Mucosa of gallbladder (tissue), 1 donor: ENCODE results near the gene WNT7A. TPM values are rescaled to one million over a fixed set of nuclear protein-coding genes. Genes with fewer than 3 reads are reported as not detected.

ENCODE experiments used
- DNase-seq: peaks from one replicate; pipeline ENCODE4 v3.0.0-alpha.2; 2020; ENCODE audit warnings: low spot score
- total RNA-seq: library from RNA; stranded (reverse); gene quantifications from one replicate; pipeline ENCODE4 v1.2.1, GENCODE V29; 2021
- donor health status: DM: no; HTN: no; CAD: no.

Gene WNT7A
- total RNA-seq, 1 donor from 2014 or later, result 4.7 TPM

DNA sequence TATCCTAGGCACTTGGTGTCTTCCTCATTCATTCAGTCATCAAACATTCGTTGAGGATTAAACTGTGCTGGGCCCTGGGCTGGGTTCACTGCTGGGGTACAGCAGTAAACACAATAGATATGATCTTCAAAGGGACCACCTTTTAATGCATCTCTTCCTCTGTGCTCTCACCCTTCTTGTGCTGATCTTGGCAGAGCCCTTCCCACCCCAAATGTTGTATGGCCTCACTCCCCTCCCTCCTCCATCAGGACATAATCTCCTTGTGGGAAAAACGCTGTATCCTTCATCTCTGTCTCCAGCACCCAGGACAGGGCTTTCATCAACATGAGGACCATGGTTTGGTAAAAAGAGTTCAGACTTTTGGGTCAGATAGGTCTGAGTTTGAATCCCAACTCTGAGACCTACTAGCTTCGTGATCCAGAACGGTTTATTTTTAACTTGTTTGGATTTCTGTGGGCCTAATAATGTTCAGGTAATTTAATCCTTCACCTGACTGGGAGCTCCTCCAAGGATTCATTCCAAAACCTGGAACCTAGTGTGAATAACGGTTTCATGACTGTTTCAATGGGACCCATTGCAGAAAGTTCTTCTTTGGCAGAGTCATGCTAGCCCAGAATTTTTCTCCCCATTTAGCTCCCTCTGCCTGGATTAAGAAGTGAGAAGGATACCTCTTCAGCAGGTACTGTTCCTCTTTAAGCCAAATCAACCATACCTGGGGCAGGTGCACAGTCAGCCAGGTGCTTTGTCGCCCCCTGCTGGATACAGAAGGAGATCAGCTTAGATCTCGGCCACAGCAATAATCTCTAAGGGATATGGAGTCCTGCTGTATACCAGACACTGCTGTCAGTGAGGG lies 5.2 kb upstream of the WNT7A start:
- peak; percentile 64 for DNase-seq

DNA sequence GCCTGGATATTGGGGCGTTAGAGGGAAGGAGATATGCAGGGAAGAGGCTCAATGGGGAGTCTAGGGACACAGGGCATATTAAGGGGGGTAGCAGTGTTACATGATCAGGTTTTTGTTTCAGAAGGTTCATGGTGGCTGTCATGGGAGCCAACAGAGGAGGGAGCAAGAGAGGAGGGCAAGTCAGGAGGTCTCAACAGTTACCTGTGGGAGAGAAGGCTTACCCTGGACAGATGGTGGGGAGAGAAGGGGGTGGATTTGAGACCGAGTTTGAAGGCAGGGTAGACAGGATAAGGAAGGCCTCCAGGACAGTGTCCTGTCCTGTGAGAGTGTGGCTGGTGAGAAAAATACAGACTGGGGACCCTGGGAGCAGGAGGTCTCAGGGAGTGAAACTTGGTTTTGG lies 3.8 kb upstream of the WNT7A start:
- DNase-seq, result no peak

DNA sequence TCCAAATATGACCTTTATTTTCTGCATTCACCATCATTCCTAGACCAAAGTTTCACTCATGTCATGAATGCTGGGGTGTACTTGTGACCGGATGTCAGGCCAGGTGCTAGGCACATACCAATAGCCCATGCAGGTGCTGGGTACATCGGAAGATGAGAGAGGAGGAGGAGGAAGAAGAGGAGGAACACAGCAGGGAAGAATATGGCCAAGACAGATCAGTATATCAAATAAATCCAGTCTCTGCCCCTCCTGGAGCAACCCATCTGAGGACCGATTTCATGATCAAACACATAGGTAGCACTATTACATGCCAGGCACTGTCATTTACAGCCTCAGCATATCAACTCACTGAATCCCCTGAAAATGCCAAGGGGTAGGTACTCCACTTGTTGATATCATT lies 3.0 kb upstream of the WNT7A start:
- no peak for DNase-seq

DNA sequence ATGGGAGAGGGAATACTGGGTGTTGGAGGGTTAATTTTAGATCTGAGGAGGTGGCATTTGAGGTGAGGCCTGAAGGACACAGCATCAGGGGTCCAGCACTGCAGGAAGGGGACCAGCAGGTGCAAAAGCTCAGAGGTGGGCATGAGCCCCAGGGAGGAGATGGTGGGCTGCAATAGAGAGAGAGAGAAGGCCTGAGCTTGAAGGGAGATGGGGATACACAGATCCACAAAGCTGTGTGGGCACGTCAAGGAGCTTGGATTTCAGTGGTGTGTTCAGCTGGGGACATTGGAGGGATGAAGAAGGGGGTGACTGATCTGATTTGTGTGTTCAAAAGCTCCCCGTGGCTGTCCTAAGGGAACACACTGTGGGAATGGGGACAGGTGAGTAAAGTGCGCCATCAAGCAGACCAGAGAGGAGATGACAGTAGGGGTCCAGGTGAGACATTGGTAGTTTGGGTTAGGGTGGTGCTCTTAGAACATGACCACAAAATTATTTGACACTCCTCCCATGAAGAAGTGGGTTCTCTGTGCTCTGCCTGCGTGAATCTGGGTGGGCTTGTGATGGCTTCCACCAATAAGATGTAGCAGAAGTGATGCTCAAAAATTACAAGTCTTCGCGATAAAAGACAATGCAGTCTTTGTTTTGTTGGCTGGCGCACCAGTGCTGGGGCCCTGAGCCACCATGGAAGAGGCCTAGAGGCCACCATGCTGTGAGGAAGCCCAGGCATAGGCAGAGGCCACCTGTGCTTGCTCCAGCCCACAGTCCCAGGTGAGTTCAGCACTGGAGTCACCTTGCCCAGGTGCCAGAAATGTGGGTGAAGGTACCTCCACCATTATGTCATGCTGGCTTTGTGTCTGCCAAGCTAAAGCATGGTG lies 1.9 kb upstream of the WNT7A start:
- DNase-seq, result no peak

DNA sequence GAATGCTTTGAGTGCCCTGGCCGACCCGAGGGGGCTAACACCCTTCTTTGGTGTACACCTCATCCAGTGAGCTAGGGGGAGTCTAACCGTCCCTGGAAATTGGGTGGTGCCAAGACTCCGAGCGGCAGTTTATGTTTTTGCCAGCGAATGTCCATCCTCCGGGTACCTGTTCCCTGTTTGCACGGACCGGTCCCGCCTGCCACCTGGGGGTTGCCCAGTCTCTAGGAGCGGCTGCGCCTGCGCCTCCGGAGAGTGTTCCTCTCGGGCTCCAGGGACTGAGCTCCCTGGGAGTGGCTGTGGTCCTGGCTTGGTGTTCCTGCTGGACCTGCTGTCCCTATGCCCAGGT lies 913 bp upstream of the WNT7A start:
- DNase-seq, result no peak

DNA sequence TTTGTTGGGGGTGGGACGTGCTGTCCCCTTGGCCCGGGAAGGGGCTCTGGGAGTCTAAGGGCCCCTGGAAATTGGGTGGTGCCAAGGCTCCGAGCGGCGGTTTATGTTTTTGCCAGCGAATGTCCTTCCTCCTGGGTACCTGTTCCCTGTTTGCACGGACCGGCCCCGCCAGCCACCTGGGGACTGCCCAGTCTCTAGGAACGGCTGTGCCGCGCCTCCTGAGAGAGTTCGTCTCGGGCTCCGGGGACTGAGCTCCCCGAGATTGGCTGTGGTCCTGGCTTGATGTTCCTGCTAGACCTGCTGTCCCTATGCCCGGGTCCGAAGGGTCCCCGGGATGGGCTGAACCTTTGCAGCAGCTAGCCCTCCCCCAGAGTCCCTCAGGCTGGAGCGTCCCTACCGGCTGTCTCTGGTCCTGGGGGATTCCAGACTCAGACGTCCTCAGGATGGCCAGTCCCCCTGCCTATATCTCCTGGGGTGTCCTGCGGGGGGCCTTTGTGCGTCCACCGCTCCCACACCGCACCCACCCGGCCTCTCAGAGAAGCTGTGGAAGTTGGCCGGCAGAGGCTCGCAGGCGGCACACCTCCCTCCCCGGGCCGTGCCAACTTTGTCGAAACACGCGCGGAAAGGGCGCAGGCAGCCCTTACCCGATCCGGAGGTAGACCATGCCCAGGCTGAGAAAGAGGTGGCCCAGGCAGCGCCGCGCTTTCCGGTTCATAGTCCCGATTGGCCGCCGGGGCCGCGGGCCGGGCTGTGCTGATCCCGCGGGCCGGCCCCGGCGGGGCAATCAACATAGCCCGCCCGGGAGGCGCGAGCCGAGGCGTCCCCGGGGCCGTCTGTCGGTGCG lies 547 bp downstream of the WNT7A start:
- DNase-seq, result no peak

DNA sequence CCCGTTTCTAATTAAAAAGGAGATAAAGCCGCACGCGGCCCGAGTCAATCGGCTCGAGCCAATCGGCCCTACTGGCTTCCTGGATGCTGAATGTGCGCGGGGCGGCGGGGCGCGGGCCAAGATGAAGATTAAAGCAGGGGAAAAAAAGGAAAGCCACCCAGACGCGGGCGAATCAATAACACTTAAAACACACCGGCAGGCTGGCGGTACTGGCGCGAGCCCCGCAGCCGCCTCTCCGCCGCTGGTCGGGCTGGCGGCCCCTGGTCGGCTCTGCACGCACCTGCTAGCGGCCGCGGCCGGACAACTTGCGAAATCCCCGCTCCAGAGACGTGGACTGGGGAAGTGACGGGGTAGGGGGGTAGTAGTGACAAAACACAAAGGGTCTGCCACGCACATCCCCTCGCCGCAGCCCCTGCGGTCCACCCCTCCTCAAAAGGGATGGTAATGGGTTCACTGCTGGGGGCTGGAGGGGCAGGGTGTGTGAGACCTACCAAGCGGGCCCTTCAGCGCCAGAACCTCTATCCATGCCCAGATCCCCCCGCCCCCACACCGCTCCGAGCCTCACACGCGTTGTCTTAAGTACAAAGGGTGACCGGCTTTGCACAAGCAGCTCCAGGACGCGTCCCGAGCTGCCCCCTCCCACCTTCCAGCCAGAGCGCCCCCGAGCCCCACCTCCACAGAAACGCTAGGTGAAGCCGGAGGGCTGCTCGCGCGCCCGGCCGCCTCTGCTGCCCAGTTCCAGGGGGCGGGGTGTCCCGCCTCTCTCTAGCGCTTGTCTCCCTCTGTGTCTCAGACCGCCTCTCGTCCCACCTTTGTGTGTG lies 1.4 kb downstream of the WNT7A start:
- DNase-seq, result no peak

DNA sequence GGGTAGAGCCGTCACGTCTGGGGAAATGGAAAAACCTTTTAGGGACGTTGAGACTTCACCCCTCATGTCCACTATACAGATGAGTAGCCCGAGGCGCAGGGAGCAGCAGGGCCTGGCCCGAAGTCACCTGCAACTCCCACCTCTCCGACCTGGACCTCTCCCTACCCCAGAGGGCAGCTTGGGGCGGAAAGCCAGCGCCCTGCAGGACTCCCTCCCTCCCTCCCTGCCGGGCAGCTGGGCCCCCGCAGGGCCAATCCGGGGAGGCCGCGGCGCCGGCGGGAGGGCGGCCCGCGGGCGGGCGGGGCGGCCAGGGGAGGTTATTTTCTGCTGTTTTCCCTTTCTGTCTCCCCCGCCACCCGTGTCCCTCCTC lies 2.0 kb downstream of the WNT7A start:
- no peak for DNase-seq

DNA sequence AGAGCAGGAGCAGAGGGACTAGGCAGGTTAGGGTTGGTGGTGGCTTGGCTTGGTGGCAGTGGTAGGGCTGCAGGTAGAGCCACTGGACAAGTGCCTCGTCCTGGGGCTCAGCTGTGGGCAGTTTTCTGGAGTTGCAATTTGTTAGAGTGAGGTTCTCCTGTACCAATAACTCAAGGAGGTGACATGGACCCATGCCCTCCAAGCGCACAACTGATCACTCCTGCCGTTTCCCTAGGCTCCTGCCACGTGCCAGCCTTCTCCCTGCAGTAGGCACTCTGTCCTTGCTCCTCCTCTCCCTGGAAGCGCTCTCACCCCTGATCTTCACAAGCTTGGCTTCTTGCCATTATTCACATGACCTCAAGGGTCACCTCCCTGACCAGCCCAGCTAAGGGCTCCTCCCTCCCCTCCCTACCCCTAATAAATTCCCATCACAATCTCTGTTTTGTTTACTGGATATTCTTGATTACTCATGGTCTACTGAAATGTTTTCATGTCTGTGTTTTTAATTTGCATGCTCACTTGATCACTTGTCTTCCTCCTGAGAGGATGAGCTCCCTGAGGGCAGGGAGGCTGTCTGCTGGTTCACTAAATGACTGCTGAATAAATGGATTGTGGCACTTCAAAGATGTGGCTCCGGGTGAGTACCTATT lies 3.3 kb downstream of the WNT7A start:
- no peak for DNase-seq

DNA sequence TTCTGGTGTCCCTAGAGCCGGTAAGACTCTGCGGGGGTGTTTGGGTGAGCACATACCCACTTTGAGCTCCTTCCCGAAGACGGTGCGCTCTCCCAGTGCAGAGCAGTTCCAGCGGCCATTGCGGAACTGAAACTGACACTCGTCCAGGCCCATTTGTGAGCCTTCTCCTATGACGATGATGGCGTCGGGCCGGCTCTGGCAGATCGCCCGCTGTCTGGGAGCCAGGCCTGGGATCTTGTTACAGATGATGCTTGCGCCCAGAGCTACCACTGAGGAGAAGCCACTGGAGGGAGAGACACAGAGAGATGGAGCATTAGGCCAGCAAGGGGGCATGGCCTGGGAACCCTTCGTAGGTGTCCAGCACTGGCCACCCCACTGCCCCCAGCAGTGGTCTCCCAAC lies 5.0 kb downstream of the WNT7A start:
- DNase-seq, result no peak

DNA sequence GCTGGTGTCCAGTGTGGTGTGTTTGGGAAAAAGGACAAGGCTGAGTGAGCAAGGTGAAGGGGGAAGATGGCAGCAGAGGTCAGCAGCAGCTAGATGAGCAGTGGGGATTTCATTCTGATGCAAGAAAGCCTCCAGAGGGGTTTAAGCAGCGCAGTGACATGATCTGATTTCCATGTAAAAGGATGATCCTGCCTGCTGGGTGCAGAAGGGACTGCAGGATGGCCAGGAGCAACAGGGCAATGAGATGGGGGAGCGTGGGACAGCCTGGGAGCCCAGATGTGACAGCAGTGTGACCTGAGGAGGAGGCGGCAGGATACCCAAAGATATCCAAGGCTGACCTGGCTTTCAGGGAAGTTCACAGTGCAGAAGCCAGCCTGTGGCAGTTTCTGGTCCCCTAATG lies 6.1 kb downstream of the WNT7A start:
- DNase-seq, result no peak

DNA sequence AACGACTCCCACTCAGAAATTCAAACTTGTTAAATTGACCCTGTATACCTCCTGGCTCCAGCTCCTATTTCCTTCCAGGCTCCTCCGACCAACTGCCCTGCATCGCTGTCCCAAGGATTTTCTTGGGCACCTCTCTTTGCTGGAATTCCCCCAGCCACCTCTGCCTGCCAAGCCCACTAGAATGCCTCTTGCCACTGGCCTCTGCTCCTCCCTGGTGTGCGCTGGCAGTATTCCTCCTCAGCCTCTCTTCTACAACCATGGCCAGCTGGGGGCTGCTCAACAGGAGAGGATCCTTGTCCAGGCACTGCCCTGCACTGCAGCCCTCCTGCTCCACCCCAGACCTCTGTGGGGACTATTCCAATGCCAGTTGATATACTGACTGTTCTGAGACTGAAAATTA lies 7.4 kb downstream of the WNT7A start:
- DNase-seq, result no peak

DNA sequence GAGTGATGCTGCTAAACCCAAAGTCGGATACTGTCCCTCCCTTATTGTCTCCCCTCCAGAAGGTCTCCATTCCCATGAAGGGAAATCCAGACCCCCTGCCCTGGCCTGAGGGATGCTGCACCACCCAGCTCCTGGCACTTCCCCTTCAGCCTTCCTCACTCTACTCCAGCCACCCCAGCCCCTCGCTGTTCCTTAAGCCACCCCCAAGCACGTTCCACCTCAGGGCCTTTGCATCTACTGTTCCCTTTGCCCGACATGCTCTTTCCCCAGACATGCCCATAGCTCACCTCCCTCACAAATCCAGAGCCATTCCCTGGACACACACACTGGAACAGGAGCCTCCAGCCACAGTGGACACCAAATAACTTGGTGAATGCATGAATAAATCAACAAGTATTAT lies 8.1 kb downstream of the WNT7A start:
- no peak for DNase-seq

DNA sequence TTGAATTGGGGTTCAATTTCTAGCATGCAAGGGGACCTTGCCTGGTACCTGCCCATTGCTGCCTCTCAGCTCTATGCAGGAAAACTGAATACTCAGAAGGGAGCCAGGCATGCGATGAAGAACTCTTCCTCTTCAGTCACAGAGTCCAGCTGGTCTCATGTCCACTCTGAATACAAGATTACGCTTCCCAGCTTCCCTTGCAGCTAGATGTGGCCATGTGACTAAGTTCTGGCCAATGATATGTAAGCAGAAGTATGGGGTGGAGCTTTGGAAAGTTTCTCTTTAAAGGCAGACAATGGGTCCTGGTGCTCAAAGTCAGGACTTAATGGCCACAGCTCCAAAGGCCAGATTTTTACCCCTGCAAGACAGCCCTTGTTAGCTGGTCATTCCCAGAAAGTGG lies 9.0 kb downstream of the WNT7A start:
- no peak for DNase-seq

DNA sequence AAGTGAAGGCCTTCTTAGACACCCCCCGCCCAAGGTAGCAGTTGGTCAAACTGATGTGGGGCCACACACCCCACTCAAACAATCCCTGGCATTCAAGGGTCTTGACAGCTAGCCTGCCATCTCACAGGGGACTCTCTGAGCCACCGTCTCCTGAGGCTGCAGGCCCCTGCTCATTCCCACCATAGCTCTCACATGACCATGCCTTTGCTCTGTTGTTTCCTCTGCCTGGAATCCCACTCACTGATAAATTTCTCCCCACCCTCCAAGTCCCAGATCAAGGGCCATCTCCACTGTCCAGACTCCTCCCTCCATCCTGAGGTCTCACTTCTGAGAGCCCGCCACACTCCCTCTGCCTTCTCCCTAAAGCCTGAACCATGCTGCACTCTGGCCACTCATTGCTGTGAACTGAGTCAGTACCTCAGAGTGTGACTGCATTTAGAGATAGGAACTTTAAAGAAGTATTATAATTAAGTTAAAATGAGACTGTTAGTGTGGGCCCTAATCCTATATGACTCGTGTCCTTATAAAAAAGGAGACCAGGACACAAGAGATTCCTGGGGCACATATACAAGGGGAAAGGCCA lies 10.0 kb downstream of the WNT7A start:
- DNase-seq, result no peak

DNA sequence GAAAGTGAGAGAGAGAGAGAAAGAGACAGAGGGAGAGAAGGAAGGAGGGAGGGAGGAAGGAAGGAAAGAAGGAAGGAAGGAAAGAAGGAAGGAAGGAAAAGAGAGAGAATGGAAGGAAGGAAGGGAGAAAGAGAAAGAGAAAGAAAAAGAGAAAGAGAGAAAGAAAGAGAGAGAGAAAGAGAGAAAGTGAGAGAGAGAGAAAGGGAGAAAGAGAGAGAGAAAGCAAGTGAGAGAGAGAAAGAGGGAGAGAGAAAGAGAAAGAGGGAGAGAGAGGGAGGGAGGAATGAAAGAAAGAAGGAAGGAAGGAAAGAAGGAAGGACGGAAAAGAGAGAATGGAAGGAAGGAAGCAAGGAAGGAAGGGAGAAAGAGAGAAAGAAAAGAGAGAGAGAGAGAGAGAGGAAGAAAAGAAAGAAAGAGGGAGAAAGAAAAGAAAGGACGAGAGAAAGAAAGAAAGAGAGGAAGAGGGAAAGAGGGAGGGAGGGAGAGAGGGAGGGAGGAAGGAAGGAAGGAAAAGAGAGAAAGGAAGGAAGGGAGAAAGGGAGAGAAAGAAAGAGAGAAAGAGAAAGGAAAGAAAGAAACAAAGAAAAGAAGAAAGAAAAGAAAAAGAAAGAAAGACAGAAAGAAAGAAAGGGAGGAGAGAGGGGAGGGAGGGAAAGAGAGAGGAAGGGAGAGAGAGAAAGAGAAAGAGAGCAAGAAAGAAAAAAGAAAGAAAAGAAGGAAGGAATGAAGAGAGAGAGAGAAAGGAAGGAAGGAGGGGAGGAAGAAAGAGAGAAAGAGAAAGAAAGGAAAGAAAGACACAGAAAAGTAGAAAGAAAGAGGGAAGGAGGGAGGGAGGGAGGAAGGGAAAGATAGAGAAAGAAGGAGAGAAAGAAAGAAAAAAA lies 10.8 kb downstream of the WNT7A start:
- DNase-seq, result no peak

DNA sequence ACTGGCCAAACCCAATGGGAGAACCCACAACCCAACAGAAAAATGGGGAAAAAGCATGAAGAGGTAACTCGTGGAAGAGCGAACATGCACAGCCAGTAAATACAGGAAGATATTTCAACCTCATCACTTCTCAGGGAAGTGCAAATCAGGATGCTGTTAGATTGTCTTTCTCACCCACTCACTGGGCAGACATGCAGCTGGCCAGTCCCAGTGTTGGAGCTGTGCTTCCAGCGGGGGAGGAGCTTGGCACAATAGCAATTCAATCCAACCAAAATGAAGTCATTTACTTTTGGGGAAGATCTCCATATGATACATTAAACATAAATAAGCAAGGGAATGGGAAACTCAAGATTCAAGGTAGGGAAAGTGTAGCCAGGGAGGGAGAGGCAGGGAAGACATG lies 12.1 kb downstream of the WNT7A start:
- DNase-seq, result no peak

DNA sequence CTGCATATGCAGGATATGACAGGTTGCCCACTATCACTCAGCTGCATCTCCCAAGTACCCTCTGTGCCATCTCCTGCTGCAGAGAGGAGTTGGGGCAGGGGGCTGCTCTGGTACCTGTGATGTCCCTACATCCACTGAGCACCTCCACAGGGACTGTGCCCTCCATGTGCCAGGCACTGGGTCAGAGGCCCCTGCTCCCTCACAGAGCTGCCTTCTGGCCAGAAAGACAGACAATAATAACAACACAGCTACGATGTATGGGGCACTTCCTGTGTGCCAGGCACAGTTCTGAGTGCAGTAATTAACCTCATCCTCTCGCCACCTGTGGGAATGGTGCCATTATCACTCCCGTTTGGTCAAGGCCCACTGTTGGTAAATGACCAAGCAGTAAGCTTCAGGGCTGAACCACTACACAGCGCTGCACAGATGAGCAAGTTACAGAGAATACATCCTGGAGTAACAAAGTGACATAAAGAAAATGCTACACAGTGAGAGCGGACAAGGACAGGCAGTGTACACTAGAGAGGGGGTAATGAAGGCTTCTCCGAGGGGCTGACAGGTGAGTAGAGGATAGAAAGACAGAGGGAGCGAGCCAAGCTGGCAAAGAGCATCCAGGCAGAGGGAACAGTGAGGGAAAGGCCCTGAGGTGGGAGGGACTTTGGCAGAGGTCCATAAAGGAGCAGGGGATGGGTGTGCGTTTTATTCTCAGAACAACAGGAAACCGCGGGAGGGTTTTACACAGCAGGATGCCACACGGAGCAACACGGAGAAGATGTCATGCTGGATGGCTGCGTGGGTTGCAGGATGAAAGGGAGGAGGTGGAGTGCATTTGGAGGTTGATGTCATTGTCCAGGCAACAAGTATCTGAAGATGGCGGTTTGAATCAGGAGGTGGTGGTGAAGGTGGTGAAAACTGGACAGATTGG lies 13.6 kb downstream of the WNT7A start:
- DNase-seq, result no peak
